ENCODE measurements around the gene TMEFF2.
"Not testable (repeated sequence)": the region's sequence is repeated elsewhere in the genome, so short reads cannot be mapped to it uniquely, and the experiment has no call there.

The TMEFF2 gene

GRCh38 chr2:192139813-192140212 lies 54.9 kb downstream of the TMEFF2 start:
- no peak overlapping the region for H3K27ac ChIP-seq
- no peak for DNase-seq (ENCODE audit: low read depth, low spot score)

- no peak overlapping the region for H3K27ac ChIP-seq
- no peak for DNase-seq (ENCODE audit: low read depth, low spot score)
Measured at GRCh38 chr2:192137451-192137850, 57.3 kb downstream of the TMEFF2 start.

GRCh38 chr2:192132604-192133003 lies 62.1 kb downstream of the TMEFF2 start:
- not testable (repeated sequence) for DNase-seq (ENCODE audit: low read depth, low spot score)

GRCh38 chr2:192130312-192130711 lies 64.4 kb downstream of the TMEFF2 start:
- not testable (repeated sequence) for H3K27ac ChIP-seq; DNase-seq (ENCODE audit: low read depth, low spot score)

More at GRCh38 chr2:192132604-192133003, 62.1 kb downstream of the TMEFF2 start:
- not testable (repeated sequence) for H3K27ac ChIP-seq

- H3K27ac ChIP-seq = no peak overlapping the region
- DNase-seq (ENCODE audit: low read depth, low spot score) = no peak
Measured at GRCh38 chr2:192128655-192129054, 66.1 kb downstream of the TMEFF2 start.

GRCh38 chr2:192127434-192127833 lies 67.3 kb downstream of the TMEFF2 start:
- DNase-seq (ENCODE audit: low read depth, low spot score) = no peak
- H3K27ac ChIP-seq = no peak overlapping the region

- peak overlapping the region; percentile 26 for H3K27ac ChIP-seq
- DNase-seq (ENCODE audit: low read depth, low spot score) = no peak
Measured at GRCh38 chr2:192126912-192127311, 67.8 kb downstream of the TMEFF2 start.

GRCh38 chr2:192126426-192126825 lies 68.3 kb downstream of the TMEFF2 start:
- no peak for DNase-seq (ENCODE audit: low read depth, low spot score)
- peak overlapping the region; percentile 26 for H3K27ac ChIP-seq

GRCh38 chr2:192124571-192124970 lies 70.2 kb downstream of the TMEFF2 start:
- no peak overlapping the region for H3K27ac ChIP-seq
- DNase-seq (ENCODE audit: low read depth, low spot score) = no peak

- H3K27ac ChIP-seq = no peak overlapping the region
- no peak for DNase-seq (ENCODE audit: low read depth, low spot score)
Measured at GRCh38 chr2:192123847-192124246, 70.9 kb downstream of the TMEFF2 start.

GRCh38 chr2:192122946-192123345 lies 71.8 kb downstream of the TMEFF2 start:
- no peak overlapping the region for H3K27ac ChIP-seq
- DNase-seq (ENCODE audit: low read depth, low spot score) = no peak

- no peak overlapping the region for H3K27ac ChIP-seq
- no peak for DNase-seq (ENCODE audit: low read depth, low spot score)
Measured at GRCh38 chr2:192122141-192122540, 72.6 kb downstream of the TMEFF2 start.

GRCh38 chr2:192119536-192119935 lies 75.2 kb downstream of the TMEFF2 start:
- H3K27ac ChIP-seq = no peak overlapping the region
- no peak for DNase-seq (ENCODE audit: low read depth, low spot score)

- no peak overlapping the region for H3K27ac ChIP-seq
- DNase-seq (ENCODE audit: low read depth, low spot score) = no peak
Measured at GRCh38 chr2:192117705-192118104, 77.0 kb downstream of the TMEFF2 start.

- H3K27ac ChIP-seq; DNase-seq (ENCODE audit: low read depth, low spot score): not testable (repeated sequence)
Measured at GRCh38 chr2:192111536-192111935, 83.2 kb downstream of the TMEFF2 start.

GRCh38 chr2:192099742-192100141 lies 95.0 kb downstream of the TMEFF2 start:
- H3K27ac ChIP-seq = no peak overlapping the region
- DNase-seq (ENCODE audit: low read depth, low spot score) = no peak

GRCh38 chr2:192098814-192099491 lies 95.8 kb downstream of the TMEFF2 start:
- no peak overlapping the region for H3K27ac ChIP-seq
- DNase-seq (ENCODE audit: low read depth, low spot score) = no peak

- DNase-seq (ENCODE audit: low read depth, low spot score) = no peak
- H3K27ac ChIP-seq = no peak overlapping the region
Measured at GRCh38 chr2:192091476-192091875, 103.3 kb downstream of the TMEFF2 start.

- DNase-seq (ENCODE audit: low read depth, low spot score) = no peak
- H3K27ac ChIP-seq = no peak overlapping the region
Measured at GRCh38 chr2:192090911-192091310, 103.8 kb downstream of the TMEFF2 start.

GRCh38 chr2:192087398-192087958 lies 107.3 kb downstream of the TMEFF2 start:
- H3K27ac ChIP-seq = no peak overlapping the region
- DNase-seq (ENCODE audit: low read depth, low spot score) = no peak

GRCh38 chr2:192082121-192082520 lies 112.6 kb downstream of the TMEFF2 start:
- H3K27ac ChIP-seq = no peak overlapping the region
- no peak for DNase-seq (ENCODE audit: low read depth, low spot score)

GRCh38 chr2:192080096-192080495 lies 114.6 kb downstream of the TMEFF2 start:
- DNase-seq (ENCODE audit: low read depth, low spot score); H3K27ac ChIP-seq: not testable (repeated sequence)

All from epithelial cell of prostate (primary cell).